GM21825 (cell line): ENCODE data around the gene PHKB.
"Not testable (repeated sequence)": the region's sequence is repeated elsewhere in the genome, so short reads cannot be mapped to it uniquely, and the experiment has no call there.

Experiments used
- ATAC-seq: cut with Tn5 transposase; IDR thresholded peaks from one replicate; pipeline ENCODE4 v1.9.1; 2021; ENCODE audit warnings: mild to moderate bottlenecking, moderate library complexity; ENCODE audit not compliant: unreplicated experiment

The PHKB gene

DNA sequence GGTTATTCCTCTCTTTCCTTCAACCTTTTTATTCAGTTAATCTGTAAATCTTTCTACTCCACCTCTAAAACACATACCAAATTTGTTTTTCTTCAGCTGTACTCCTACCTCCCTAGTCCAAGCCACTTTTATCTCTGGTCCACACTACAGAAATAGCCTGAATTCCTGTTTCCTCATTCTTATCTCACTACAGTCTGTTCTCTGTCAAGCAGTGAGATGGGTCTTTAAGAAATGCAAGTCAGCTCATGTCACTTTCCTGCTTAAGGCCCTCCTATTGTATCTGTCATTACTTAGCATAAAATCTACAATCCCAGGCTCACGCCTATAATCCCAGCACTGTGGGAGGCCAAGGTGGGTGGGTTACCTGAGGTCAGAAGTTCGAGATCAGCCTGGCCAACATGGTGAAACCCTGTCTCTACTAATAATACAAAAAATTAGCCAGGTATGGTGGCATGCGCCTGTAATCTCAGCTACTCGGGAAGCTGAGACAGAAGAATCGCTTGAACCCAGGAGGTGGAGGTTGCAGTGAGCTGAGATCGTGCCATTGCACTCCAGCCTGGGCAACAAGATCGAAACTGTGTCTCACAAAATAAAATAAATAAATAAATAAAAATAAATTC is 7.0 kb downstream of the PHKB start:
- not testable (repeated sequence) for ATAC-seq

- ATAC-seq = no peak
Observed at GRCh38 chr16:47469227-47469626, 8.1 kb downstream of the PHKB start.

DNA sequence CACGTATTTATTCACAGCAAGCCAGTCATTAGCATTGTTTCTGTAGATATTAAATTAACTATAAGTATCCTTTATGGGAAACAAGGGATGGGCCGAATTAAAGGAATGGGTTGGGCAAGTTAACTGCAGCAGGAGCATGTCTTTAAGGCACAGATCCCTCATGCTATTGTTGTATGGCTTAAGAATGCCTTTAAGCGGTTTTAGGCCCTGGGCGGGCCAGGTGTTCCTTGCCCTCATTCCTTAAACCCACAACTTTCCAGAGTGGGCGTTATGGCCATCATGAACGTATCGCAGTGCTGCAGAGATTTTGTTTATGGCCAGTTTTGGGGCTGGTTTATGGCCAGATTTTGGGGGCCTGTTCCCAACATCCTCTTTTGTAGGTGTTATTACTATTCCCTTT is 9.1 kb downstream of the PHKB start:
- ATAC-seq = no peak

DNA sequence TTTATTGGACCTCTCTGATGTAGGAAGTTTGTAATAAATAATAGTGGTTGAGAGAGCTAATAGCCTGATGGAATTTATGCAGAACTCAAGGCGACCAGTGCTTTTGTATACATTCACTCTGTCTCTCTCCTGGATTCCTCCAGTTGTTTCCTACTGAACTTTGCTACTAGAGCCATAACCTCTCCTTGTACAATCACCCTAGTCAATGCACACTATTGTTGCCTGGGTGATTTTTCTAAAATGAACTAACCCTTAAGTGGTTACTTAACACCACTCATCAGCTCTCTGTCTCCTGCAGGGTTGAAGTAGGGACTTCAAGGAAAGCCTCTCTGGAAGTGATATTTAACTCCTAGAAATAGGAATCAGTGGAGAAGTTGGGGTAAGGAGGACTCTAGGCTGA is 9.7 kb downstream of the PHKB start:
- ATAC-seq = no peak

DNA sequence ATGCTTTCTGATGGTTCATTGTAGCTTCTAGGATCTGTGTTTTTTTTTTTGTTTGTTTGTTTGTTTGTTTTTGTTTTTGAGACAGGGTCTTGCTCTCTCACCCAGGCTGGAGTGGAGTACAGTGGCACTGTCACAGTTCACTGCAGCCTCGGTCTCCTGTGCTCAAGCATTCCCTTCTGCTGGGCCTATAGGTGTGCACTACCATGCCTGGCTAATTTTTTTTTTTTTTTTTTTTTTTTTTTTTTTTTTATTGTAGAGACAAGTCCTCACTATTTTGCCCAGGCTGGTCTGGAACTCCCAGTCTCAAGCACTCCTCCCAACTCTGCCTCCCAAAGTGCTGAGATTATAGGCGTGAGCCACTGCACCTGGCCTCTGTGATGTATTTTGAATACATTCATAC is 11.9 kb downstream of the PHKB start:
- not testable (repeated sequence) for ATAC-seq

DNA sequence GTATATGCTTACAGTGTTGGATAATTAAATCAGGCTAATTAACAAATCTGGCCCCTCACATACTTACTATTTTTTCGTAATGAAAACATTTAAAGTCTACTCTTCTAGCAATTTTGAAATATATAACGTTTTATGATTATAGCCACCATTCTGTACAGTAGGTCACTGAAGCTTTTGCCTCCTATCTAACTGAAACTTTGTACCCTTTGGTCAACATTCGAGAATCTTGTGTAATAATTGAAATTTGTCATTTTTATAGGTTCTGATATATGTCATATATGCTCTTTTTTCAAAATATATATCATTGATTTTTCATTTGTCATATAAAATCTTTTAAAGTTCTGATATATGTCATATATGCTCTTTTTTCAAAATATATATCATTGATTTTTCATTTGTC is 12.7 kb downstream of the PHKB start:
- no peak for ATAC-seq

DNA sequence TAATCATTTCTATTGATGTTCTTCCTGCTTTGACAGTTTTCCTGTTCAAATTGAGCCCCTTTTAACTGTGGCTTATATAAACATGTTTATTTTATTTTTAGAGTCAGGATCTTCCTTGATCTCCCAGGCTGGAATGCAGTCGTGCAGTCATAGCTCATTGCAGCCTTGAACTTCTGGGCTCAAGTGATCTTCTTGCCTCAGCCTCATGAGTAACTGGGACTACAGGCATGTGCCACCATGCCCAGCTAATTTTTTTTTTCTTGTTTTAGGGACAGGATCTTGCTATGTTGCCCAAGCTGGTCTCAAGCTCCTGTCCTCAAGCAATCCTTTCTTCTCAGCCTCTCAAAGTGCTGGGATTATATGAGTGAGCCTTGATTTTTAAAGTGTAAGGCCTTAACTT is 14.7 kb downstream of the PHKB start:
- ATAC-seq = no peak

DNA sequence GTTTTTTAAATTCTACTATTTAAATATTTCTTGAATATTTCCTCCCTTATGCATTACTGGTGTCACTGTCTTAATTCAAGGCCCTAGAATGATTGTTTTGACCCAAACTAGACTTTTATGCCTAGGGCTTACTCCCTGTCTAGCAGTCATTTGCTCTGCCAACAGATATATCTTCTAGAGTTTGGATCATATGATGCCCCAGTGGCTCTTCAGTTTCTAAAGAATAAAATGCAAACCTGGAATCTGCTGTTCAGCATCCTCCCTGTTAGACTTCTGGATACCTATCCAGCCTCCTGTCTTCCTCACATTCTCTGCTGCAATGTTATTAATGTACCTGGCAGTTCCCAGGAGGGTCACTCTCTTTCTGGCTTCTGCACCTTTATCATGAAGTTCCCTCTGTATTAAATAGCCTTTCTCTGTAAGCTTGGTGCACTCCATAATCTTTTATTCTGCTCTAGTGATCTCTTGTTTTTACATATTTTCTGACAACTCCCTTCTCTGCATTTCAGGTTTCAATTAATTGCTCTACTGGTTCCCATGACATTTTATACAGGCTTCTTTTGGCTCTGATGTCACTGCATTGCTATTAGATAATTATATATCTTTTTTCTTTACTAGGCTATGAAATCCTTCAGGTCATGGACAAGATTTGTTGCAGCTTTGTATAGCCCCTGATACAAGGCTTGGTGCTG is 15.7 kb downstream of the PHKB start:
- no peak for ATAC-seq

GRCh38 chr16:47477679-47478078 is 16.5 kb downstream of the PHKB start:
- ATAC-seq = no peak

- no peak for ATAC-seq
Observed at GRCh38 chr16:47480410-47480809, 19.3 kb downstream of the PHKB start.

GRCh38 chr16:47481698-47482374 is 20.7 kb downstream of the PHKB start:
- no peak for ATAC-seq

GRCh38 chr16:47483616-47484015 is 22.5 kb downstream of the PHKB start:
- no peak for ATAC-seq

DNA sequence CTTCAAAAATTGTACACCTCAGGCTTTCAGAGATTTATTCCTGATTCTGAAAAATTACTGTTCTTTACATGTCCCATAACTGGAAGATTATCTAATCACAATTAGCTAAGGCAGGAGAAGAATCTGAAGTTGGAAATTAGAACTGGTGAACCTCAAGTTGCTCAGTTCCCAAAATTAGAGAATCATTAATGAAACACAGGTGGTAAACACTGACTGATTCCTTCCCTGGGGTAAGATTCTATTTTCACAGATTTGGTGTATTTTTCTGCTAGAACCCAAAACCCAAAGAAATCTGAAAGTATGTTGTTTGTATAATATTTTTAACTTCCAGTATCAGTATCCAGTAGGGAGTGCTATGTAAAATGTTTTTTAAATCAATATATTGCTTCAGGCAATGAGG is 25.7 kb downstream of the PHKB start:
- peak; percentile 67 for ATAC-seq

DNA sequence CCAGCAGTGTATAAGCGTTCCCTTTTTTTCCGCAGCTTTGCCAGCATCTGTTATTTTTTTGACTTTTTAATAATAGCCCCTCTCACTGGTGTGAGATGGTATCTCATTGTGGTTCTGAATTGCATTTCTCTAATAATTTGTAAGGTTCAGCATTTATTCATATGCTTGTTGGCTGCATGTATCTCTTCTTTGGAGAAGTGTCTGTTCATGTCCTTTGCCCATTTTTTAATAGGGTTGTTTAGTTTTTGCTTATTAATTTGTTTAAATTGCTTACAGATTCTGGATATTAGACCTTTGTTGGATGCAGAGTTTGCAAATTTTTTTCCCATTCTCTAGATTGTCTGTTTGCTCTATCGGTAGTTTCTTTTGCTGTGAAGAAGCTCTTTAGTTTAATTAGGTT is 26.9 kb downstream of the PHKB start:
- no peak for ATAC-seq

DNA sequence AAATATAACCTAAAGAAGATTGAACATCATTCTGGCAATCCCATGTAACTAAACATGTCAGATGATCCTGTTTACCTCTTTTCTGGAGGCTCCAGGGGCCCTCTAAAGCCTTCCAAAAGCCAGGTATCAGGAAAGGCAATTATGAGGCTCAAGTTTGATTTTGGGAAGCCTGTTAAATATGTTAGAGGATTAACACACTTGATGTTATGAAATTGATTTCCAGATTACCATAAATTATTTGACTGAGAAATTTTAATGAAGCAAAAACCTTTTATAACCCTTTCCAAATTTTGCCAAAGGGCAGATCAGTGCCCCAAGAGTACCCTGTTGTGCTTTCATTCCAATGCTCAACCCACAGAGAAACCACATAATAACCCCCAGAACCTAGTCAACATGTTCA is 29.3 kb downstream of the PHKB start:
- ATAC-seq = no peak

DNA sequence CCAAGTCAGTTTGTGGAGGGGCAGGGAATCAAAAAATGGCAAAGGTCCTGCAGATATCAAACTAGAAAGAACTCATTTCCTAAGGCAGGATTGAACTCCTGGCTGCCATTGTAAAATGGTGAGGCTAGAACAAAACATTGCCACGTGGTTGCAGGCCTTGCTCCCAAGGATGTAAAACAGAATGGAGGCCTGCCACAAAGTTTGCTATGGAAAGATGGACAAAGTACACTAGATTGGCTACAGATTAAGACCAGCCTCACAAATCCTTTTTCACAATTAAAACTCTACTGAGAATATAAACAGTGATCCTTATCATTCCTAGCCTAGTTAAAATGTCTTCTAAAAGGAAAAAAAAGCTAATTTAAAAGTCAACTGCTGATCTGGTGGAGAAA is 30.9 kb downstream of the PHKB start:
- no peak for ATAC-seq

DNA sequence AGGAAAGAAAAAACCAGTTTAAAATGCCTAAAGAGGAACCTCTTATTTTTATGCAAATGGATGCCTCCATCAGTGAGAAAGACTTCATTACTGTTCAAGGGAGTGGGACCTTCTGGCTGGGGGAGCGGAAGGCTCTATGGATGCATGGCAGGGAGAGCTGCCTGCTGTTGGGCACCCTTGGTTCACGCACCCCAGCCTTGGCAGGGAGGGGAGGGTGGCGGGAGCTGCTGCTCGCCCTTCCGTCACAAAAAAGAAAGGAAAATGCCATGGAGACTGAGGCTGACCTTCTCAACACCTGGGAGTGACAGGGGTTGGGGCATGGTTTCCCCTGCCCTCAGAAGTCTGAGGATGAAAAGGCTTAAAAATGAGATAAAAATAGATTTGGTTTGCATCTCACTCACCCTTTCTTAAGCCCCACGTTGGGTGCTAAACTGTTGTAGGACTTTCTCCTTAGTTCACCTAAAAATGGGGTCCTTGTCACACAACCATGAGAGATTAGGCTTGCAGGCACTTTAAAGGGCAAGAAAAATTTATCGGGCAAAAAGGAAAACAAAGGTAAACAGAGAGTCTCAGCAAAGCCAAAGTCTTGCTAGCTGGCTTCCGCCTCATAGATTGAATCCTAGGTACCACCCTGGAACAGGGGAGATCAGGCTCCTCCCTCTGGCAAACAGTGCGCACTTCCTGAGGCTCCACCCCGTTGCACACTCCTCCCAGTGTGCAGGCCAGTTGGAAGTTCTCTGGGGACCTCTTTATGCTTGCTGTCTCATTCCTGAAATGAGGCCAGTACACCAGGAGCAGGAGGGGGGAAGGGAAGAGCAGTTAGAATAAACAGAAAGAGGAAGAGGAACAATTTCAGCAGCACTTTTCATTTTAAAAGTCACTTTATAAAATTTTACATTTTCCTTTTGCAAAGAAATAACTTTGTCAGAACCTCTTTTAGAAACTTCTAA is 31.6 kb downstream of the PHKB start:
- ATAC-seq = peak; percentile 82

DNA sequence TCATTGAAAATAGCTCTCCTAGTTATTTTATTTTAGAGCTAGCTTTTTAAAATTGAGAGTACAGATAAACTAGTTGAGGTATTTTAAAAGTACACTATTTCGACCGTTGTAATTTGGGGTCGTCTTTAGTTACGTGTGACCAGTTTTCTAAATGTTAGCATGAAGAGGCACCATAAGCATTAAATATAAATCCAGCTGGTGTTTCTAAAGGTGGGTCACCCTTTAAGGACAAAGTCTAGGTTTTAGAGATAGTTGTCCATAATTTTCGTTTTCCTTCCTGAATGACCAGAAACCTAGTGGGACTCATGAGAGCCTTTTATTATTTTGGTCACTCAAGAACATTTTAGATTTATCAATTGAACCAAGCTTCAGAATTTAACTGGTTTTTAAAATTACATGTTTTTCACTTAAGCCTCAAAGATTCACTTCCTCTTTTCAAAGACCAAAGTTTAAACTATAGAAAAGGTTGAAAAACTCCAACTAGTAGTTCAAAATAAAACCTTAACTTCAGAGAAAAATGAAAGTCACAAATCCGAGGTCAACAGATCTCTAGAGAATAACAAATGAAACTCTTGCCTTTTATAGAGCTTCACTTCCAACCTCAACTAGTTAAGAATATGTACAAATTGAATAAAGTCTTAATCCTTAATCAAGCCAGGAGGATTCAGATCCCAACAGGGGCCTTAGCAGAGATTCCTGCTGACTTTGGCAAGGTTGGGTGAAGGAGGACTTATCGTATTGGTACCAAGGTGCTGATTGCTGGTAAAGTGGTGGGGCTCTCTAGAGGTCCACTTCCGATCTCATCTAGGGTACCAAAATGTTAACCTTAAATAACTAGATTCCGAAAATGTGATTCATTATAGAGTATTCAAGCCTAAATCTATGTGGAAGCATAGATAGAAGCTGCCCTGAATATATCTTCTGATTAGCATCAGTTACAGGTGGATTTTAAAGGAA is 32.5 kb downstream of the PHKB start:
- ATAC-seq = peak; percentile 34

DNA sequence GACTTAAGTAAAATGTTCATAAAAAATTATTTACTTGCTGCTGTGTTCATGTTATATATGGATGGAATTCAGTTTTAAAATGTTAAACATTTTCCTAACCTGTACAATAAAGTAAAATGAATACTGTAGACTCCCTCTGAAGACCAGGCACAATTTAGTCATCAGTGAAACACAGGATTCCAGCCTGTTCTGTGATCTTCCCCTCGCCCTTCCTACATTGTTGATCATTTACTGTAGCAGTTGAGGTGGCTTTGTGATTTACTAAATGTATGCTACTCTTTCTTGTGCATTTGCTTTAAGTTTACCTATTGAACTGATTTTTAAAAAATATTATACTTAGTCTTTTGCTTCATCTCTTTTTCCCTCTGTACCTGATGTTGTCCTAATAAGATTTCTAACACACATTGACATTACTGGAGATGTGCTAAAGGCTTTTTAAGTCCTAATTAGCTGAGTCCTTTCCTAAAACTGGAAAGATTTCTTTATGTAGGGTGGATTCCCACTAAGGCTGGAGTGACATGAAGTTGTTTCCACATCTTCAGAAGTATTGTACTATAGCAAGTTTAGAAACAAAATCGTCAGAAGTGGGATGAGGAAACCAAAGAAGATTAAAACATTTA is 38.1 kb downstream of the PHKB start:
- ATAC-seq = no peak
